Measurements from ENCODE around the gene SMIM20.

GRCh38 chr4:25970226-25970675 is 56.2 kb downstream of the SMIM20 start:
- TF ChIP-seq CTCF (IDR thresholded peaks at IDR 0.05; ENCODE audit: insufficient read depth, low read length, poor library complexity, severe bottlenecking) (no peak), EZH2phosphoT487 (conservative IDR thresholded peaks at IDR 0.05; ENCODE audit: low read length) (no peak)

All from SU-DHL-6 (cell line).